ENCODE results near the gene ZNF536. TPM values are rescaled to one million over a fixed set of nuclear protein-coding genes. Genes with fewer than 3 reads are reported as not detected.

The ZNF536 gene
- polyA plus RNA-seq, 1 donor (not counting 4 experiments of a cell fraction or from before 2014, with no cell fraction given): not detected

GRCh38 chr19:30545752-30546151 lies 173.6 kb downstream of the ZNF536 start:
- dilution Hi-C loops (cut with MboI; ENCODE audit: extremely low pct_ligation_motif_present, low sequenced_read_pairs): no loop called here
- no peak for FAIRE-seq
- H3K4me1 ChIP-seq (ENCODE audit: control insufficient read depth, extremely low read depth, insufficient read depth, low read length): no peaks in the 10 kb centered on the region
- no peak for DNase-seq (ENCODE audit: low read depth, low spot score)
- TF ChIP-seq CTCF (optimal IDR thresholded peaks at IDR 0.05 in 1 of 3, IDR thresholded peaks at IDR 0.05 in 1 of 3, conservative IDR thresholded peaks at IDR 0.05 in 1 of 3; ENCODE audit: extremely low read depth in 1 of 3, insufficient read depth in 2 of 3, low read length in 3 of 3) (no peak), EZH2 (IDR thresholded peaks at IDR 0.05; ENCODE audit: low read length) (no peak)
- H3K9me1 ChIP-seq (ENCODE audit: control insufficient read depth, extremely low read depth, insufficient read depth, low read length): no peaks in the 10 kb centered on the region
- no peak overlapping the region for H3K9ac ChIP-seq (ENCODE audit: control insufficient read depth, extremely low read depth, insufficient read depth, low read length)
- no peak overlapping the region for H3K4me3 ChIP-seq (ENCODE audit: control insufficient read depth in 2 of 3, extremely low read depth in 1 of 3, insufficient read depth in 2 of 3, low read depth in 1 of 3, low read length in 3 of 3)
- no peaks in the 10 kb centered on the region for H3K36me3 ChIP-seq (ENCODE audit: control insufficient read depth in 2 of 2, extremely low read depth in 1 of 2, insufficient read depth in 2 of 2, low read length in 2 of 2)
- H3K4me2 ChIP-seq (ENCODE audit: control insufficient read depth, extremely low read depth, insufficient read depth, low read depth, low read length): no peak overlapping the region
- H3K27me3 ChIP-seq (ENCODE audit: control insufficient read depth, extremely low read depth, insufficient read depth, low read length): no peaks in the 10 kb centered on the region
- no peak overlapping the region for H3K27ac ChIP-seq (ENCODE audit: control insufficient read depth, insufficient read depth, low read length)
- no peak overlapping the region for H2AFZ ChIP-seq (ENCODE audit: control insufficient read depth, low read length)
- no peaks in the 10 kb centered on the region for H4K20me1 ChIP-seq (ENCODE audit: control insufficient read depth, extremely low read depth, insufficient read depth, low read length)
- H3K9me3 ChIP-seq (ENCODE audit: control insufficient read depth, low read depth, low read length): peaks cover 7% of the 10 kb centered on the region
- no peaks in the 10 kb centered on the region for H3K79me2 ChIP-seq (ENCODE audit: control insufficient read depth, insufficient read depth, low read length)

- no peaks in the 10 kb centered on the region for H3K27me3 ChIP-seq (ENCODE audit: control insufficient read depth, extremely low read depth, insufficient read depth, low read length)
- H2AFZ ChIP-seq (ENCODE audit: control insufficient read depth, low read length): no peak overlapping the region
- no peak for DNase-seq (ENCODE audit: low read depth, low spot score)
- no peaks in the 10 kb centered on the region for H3K4me1 ChIP-seq (ENCODE audit: control insufficient read depth, extremely low read depth, insufficient read depth, low read length)
- H3K36me3 ChIP-seq (ENCODE audit: control insufficient read depth in 2 of 2, extremely low read depth in 1 of 2, insufficient read depth in 2 of 2, low read length in 2 of 2): no peaks in the 10 kb centered on the region
- TF ChIP-seq CTCF (optimal IDR thresholded peaks at IDR 0.05 in 1 of 3, IDR thresholded peaks at IDR 0.05 in 1 of 3, conservative IDR thresholded peaks at IDR 0.05 in 1 of 3; ENCODE audit: extremely low read depth in 1 of 3, insufficient read depth in 2 of 3, low read length in 3 of 3) (no peak), EZH2 (IDR thresholded peaks at IDR 0.05; ENCODE audit: low read length) (no peak)
- no peak for FAIRE-seq
- H3K9me3 ChIP-seq (ENCODE audit: control insufficient read depth, low read depth, low read length): peaks cover 10% of the 10 kb centered on the region
- H3K27ac ChIP-seq (ENCODE audit: control insufficient read depth, insufficient read depth, low read length): no peak overlapping the region
- H3K4me3 ChIP-seq (ENCODE audit: control insufficient read depth in 2 of 3, extremely low read depth in 1 of 3, insufficient read depth in 2 of 3, low read depth in 1 of 3, low read length in 3 of 3): no peak overlapping the region
- no peaks in the 10 kb centered on the region for H3K79me2 ChIP-seq (ENCODE audit: control insufficient read depth, insufficient read depth, low read length)
- H3K9me1 ChIP-seq (ENCODE audit: control insufficient read depth, extremely low read depth, insufficient read depth, low read length): no peaks in the 10 kb centered on the region
- H3K4me2 ChIP-seq (ENCODE audit: control insufficient read depth, extremely low read depth, insufficient read depth, low read depth, low read length): no peak overlapping the region
- H3K9ac ChIP-seq (ENCODE audit: control insufficient read depth, extremely low read depth, insufficient read depth, low read length): no peak overlapping the region
- no peaks in the 10 kb centered on the region for H4K20me1 ChIP-seq (ENCODE audit: control insufficient read depth, extremely low read depth, insufficient read depth, low read length)
- dilution Hi-C loops (cut with MboI; ENCODE audit: extremely low pct_ligation_motif_present, low sequenced_read_pairs): no loop called here
Measured at GRCh38 chr19:30546332-30546731, 174.1 kb downstream of the ZNF536 start.

All from keratinocyte (primary cell).